ENCODE results near the gene CCSER2. TPM values are rescaled to one million over a fixed set of nuclear protein-coding genes. Genes with fewer than 3 reads are reported as not detected.
A peak's percentile ranks its signal among the peaks of the same experiment; 100 is the strongest.

Gene CCSER2
- polyA plus RNA-seq, 2 of the 4 experiments (the other 2 are of a cell fraction): 9.2 to 28.2 TPM

DNA sequence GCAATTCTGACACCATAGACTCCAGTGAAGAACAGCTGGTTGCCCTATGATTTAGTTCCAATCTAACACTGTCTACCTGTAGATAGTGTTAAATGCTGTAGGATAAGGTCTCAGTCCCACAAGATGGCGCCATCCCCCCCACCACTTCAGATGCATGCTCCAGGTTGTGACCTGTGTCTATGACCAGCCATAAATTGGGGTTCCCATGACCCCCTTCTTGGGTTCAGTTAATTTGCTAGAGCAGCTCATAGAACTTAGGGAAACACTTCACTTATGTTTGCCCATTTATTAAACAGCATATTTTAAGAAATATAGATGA, 13.1 kb downstream of the CCSER2 start:
- no peak overlapping the region for H3K27ac ChIP-seq
- 50% methylated on average over 1 of the region's 1 CpG for WGBS (ENCODE audit: missing lambda C conversion rate)
- no peak for DNase-seq (ENCODE audit: low read depth in 1 of 2, low spot score in 1 of 2)
- ATAC-seq: peak in 1 of 2 experiments; percentile 52; a peak in 1 of 6 replicates
- H3K4me3 ChIP-seq: no peak overlapping the region
- H3K9me3 ChIP-seq: no peaks in the 10 kb centered on the region
- FAIRE-seq: no peak
- POLR2A ChIA-PET: interaction anchor here (1.2 kb wide), 1 partner anchor 13 kb away, joined by 4 read pairs; no protein-coding TSS in a partner anchor
- H3K4me1 ChIP-seq: peaks cover 7% of the 10 kb centered on the region; the same call in 1 of the 3 replicates
- CTCF ChIA-PET: interaction anchor here (1.0 to 1.5 kb wide), 6 partner anchors 11 to 196 kb away, joined by 3 to 6 read pairs (median 4); no protein-coding TSS in a partner anchor
- H3K4me2 ChIP-seq: no peak overlapping the region
- no peak for TF ChIP-seq ZC3H11A (IDR thresholded peaks at IDR 0.05)
- TF ChIP-seq KDM5A (IDR thresholded peaks at IDR 0.05): no peak
- no peak for TF ChIP-seq HOXB13 (CRISPR knock-in tag; IDR thresholded peaks at IDR 0.05; ENCODE audit: low read depth)
- no peak for TF ChIP-seq EHMT2 (IDR thresholded peaks at IDR 0.05; ENCODE audit: low read depth)
- TF ChIP-seq FOXS1 (CRISPR knock-in tag; IDR thresholded peaks at IDR 0.05): no peak

DNA sequence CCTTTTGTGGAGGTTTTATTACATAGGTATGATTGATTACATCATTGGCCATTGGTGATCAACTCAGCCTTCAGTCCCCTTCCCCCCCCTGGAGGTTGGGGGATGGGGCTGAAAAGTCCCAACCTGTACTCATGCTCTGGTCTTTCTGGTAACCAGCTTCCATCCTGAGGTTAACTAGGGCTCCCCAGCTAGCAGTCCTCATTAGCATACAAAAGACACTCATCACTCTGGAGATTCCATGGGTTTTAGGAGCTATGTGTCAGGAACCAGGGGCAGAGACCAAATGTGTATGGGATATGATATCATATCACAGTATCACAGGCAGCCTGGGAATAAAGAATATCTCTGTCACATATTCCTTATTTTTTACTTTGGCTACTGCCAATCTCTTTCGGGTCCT, 13.6 kb downstream of the CCSER2 start:
- FAIRE-seq (no peak), ATAC-seq (no peak), DNase-seq (ENCODE audit: low read depth in 1 of 2, low spot score in 1 of 2) (no peak)
- Histone ChIP-seq H3K9me3 (no peaks in the 10 kb centered on the region), H3K4me3 (no peak overlapping the region), H3K27ac (no peak overlapping the region), H3K4me2 (no peak overlapping the region), H3K4me1 (peaks cover 4% of the 10 kb centered on the region; the same call in 1 of the 3 replicates)
- ChIA-PET POLR2A (interaction anchor here (1.2 kb wide), 1 partner anchor 14 kb away, joined by 4 read pairs; no protein-coding TSS in a partner anchor), CTCF (interaction anchor here (1.2 to 1.5 kb wide), 5 partner anchors 10 to 196 kb away, joined by 3 to 6 read pairs (median 4); no protein-coding TSS in a partner anchor)
- 92% methylated on average over 1 of the region's 1 CpG for WGBS (ENCODE audit: missing lambda C conversion rate)
- no peak for TF ChIP-seq PHF8 (IDR thresholded peaks at IDR 0.05; ENCODE audit: borderline replicate concordance, low read depth)
- TF ChIP-seq, protein P1, sequence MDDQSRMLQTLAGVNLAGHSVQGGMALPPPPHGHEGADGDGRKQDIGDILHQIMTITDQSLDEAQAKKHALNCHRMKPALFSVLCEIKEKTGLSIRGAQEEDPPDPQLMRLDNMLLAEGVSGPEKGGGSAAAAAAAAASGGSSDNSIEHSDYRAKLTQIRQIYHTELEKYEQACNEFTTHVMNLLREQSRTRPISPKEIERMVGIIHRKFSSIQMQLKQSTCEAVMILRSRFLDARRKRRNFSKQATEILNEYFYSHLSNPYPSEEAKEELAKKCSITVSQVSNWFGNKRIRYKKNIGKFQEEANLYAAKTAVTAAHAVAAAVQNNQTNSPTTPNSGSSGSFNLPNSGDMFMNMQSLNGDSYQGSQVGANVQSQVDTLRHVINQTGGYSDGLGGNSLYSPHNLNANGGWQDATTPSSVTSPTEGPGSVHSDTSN (IDR thresholded peaks at IDR 0.05): no peak
- TF ChIP-seq RNF2 (IDR thresholded peaks at IDR 0.05; ENCODE audit: borderline replicate concordance, low read depth): no peak
- no peak for TF ChIP-seq FOSB (CRISPR knock-in tag; IDR thresholded peaks at IDR 0.05)
- TF ChIP-seq JUN (IDR thresholded peaks at IDR 0.05): no peak
- no peak for TF ChIP-seq SMC3 (IDR thresholded peaks at IDR 0.05)
- TF ChIP-seq, protein P2, sequence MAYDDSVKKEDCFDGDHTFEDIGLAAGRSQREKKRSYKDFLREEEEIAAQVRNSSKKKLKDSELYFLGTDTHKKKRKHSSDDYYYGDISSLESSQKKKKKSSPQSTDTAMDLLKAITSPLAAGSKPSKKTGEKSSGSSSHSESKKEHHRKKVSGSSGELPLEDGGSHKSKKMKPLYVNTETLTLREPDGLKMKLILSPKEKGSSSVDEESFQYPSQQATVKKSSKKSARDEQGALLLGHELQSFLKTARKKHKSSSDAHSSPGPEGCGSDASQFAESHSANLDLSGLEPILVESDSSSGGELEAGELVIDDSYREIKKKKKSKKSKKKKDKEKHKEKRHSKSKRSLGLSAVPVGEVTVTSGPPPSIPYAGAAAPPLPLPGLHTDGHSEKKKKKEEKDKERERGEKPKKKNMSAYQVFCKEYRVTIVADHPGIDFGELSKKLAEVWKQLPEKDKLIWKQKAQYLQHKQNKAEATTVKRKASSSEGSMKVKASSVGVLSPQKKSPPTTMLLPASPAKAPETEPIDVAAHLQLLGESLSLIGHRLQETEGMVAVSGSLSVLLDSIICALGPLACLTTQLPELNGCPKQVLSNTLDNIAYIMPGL (CRISPR knock-in tag; IDR thresholded peaks at IDR 0.05; ENCODE audit: borderline replicate concordance): no peak
- TF ChIP-seq EP300 (IDR thresholded peaks at IDR 0.05): no peak
- no peak for TF ChIP-seq POLR2A (IDR thresholded peaks at IDR 0.05; ENCODE audit: low read length)
- TF ChIP-seq POLR2AphosphoS2 (conservative IDR thresholded peaks at IDR 0.05; ENCODE audit: low read length): no peak
- TF ChIP-seq ZNF302 (CRISPR knock-in tag; IDR thresholded peaks at IDR 0.05): no peak
- TF ChIP-seq, protein P3, sequence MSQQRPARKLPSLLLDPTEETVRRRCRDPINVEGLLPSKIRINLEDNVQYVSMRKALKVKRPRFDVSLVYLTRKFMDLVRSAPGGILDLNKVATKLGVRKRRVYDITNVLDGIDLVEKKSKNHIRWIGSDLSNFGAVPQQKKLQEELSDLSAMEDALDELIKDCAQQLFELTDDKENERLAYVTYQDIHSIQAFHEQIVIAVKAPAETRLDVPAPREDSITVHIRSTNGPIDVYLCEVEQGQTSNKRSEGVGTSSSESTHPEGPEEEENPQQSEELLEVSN (IDR thresholded peaks at IDR 0.05; ENCODE audit: borderline replicate concordance, low read depth): no peak
- TF ChIP-seq FOXS1 (CRISPR knock-in tag; IDR thresholded peaks at IDR 0.05): no peak
- no peak for TF ChIP-seq MAFK (IDR thresholded peaks at IDR 0.05; ENCODE audit: partially characterized antibody)
- TF ChIP-seq, protein P4, sequence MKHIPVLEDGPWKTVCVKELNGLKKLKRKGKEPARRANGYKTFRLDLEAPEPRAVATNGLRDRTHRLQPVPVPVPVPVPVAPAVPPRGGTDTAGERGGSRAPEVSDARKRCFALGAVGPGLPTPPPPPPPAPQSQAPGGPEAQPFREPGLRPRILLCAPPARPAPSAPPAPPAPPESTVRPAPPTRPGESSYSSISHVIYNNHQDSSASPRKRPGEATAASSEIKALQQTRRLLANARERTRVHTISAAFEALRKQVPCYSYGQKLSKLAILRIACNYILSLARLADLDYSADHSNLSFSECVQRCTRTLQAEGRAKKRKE (CRISPR knock-in tag; IDR thresholded peaks at IDR 0.05; ENCODE audit: low read depth): no peak
- TF ChIP-seq RAD21 (conservative IDR thresholded peaks at IDR 0.05 in 1 of 2, IDR thresholded peaks at IDR 0.05 in 1 of 2): no peak

All from A549 (cell line).